ENCODE data around the gene RNF148.

RNF148 gene

GRCh38 chr7:122724366-122724765 lies 21.6 kb upstream of the RNF148 start:
- H3K9ac ChIP-seq, result no peak overlapping the region
- TF ChIP-seq Cebpa-rat (IDR thresholded peaks at IDR 0.05), result no peak
- H4K20me1 ChIP-seq, result no peaks in the 10 kb centered on the region
- no peak overlapping the region for H3K4me2 ChIP-seq
- no peaks in the 10 kb centered on the region for H3K9me3 ChIP-seq (replicated peaks in 1 of 11)
- H3K27ac ChIP-seq, result no peak overlapping the region
- H3K27me3 ChIP-seq, result no peaks in the 10 kb centered on the region
- H3K4me3 ChIP-seq, result no peak overlapping the region
- H3K4me1 ChIP-seq, result no peaks in the 10 kb centered on the region
- no peaks in the 10 kb centered on the region for H3K36me3 ChIP-seq

DNA sequence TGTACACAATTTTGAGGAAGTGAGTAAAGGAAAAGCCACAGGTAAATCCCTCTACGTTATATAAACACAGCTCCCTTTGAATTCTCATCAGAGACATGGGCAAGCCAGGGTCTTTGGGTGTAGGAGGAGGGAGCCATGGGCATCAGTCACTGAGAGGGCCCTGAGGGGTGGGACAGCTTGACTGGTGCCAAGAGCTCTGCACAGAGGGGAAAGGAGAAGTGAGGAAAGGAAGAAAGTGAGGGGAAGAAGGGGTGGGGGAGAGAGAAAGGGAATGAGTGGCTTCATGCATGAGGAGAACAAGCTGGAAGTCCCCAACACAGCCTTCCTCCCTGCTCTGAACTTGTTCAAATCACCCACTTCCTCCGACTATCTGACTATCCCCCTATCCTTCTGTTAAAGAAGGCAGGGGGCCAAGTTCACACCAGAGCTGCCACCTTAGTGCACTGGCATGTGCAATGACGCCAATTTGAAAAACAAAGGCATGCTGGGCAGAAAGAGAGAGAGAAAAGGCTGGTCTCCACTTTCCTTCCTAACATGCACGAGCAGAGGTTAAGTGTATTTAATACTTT lies 16.4 kb upstream of the RNF148 start:
- Histone ChIP-seq H3K4me2 (no peak overlapping the region), H3K27me3 (no peaks in the 10 kb centered on the region)

DNA sequence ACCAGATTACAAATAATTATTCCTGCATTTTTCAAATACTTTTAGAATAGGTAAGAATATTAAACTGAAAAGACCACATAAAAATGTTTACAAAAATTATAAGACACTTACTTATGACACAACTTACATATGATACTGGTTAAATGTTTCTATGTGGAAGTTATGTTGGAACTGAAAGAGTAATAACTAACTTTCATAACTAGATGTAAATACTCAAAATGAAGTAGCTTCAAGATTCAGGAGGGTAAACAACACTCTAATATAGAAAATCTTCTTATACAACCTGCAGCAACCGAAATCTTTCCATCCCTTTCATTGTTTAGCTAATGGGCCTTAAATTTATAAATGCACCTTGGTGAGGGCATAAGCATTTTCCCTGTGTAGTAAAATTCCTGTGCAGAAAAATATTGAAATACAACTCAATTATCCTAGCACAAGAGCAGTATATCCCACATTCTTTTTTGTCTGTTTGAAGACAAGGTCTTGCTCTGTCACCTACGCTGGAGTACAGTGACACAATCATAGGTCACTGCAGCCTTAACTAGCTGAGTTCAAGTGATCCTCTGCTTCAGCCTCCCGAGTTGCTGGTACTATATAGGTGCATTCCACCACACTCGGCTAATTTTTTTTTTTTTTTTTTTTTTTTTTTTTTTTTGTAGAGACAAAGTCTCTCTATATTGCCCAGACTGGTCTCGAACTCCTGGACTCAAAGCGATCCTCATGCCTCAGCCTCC lies 14.8 kb upstream of the RNF148 start:
- no peak overlapping the region for H3K4me2 ChIP-seq
- H3K36me3 ChIP-seq, result no peaks in the 10 kb centered on the region
- no peaks in the 10 kb centered on the region for H4K20me1 ChIP-seq
- H3K27me3 ChIP-seq, result no peaks in the 10 kb centered on the region
- no peak for TF ChIP-seq Cebpa-rat (IDR thresholded peaks at IDR 0.05)
- H3K9me3 ChIP-seq (replicated peaks in 1 of 11), result no peaks in the 10 kb centered on the region
- H3K9ac ChIP-seq, result no peak overlapping the region
- no peaks in the 10 kb centered on the region for H3K4me1 ChIP-seq
- H3K4me3 ChIP-seq, result no peak overlapping the region
- H3K27ac ChIP-seq, result no peak overlapping the region

More for the DNA sequence above, 16.4 kb upstream of the RNF148 start:
- Histone ChIP-seq H3K9me3 (replicated peaks in 1 of 11) (no peaks in the 10 kb centered on the region), H3K4me3 (no peak overlapping the region), H4K20me1 (no peaks in the 10 kb centered on the region), H3K4me1 (no peaks in the 10 kb centered on the region), H3K36me3 (no peaks in the 10 kb centered on the region), H3K9ac (no peak overlapping the region), H3K27ac (no peak overlapping the region)
- TF ChIP-seq Cebpa-rat (IDR thresholded peaks at IDR 0.05), result no peak

DNA sequence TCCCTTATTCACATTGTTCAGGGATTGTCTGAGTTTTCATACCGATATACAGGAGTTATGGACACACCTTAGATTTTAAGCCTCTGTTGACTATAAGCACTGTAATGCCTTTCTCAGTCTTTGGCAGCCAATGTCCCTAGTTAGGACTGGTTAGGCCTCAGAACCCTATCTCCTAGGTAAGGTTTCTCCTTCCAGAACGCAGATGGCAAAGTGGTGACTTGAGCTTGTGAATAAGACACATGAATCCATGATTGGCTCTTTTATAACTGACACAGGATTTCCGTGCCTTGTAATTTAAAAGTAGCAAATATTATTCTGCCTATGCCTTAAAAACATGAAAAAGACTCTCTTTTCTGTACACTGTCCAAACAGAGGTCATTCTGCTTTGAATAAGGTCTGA lies 12.5 kb upstream of the RNF148 start:
- Histone ChIP-seq H4K20me1 (no peaks in the 10 kb centered on the region), H3K9ac (no peak overlapping the region), H3K9me3 (replicated peaks in 1 of 11) (no peaks in the 10 kb centered on the region), H3K4me2 (no peak overlapping the region), H3K36me3 (no peaks in the 10 kb centered on the region), H3K4me3 (no peak overlapping the region), H3K27ac (no peak overlapping the region), H3K4me1 (no peaks in the 10 kb centered on the region), H3K27me3 (no peaks in the 10 kb centered on the region)
- TF ChIP-seq Cebpa-rat (IDR thresholded peaks at IDR 0.05), result no peak

DNA sequence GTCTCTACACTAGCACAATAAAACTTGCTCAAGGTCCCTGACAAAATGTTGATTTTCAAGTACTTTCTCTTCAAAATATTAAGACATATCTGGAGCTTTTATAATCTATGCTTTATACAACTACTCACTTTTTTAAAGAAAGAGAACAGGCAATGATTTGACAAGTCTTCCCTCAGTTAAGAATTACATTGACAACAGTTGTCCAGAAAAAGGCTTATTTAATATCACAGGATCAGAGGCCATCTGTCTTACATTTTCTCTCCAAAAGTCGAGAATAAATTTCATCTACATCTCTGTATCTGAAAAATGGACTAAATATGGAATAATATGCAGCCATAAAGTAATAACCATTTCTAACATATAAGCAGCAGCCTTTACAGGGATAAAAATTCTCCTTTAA lies 8.2 kb upstream of the RNF148 start:
- Histone ChIP-seq H3K4me2 (no peak overlapping the region), H3K4me3 (no peak overlapping the region), H3K9ac (no peak overlapping the region), H4K20me1 (no peaks in the 10 kb centered on the region), H3K36me3 (no peaks in the 10 kb centered on the region), H3K9me3 (replicated peaks in 1 of 11) (no peaks in the 10 kb centered on the region), H3K4me1 (no peaks in the 10 kb centered on the region), H3K27me3 (no peaks in the 10 kb centered on the region), H3K27ac (no peak overlapping the region)
- TF ChIP-seq Cebpa-rat (IDR thresholded peaks at IDR 0.05), result no peak

GRCh38 chr7:122709930-122710646 lies 7.4 kb upstream of the RNF148 start:
- no peak overlapping the region for H3K27ac ChIP-seq
- TF ChIP-seq Cebpa-rat (IDR thresholded peaks at IDR 0.05), result no peak
- H3K4me1 ChIP-seq, result no peaks in the 10 kb centered on the region
- H3K27me3 ChIP-seq, result no peaks in the 10 kb centered on the region
- H3K9me3 ChIP-seq (replicated peaks in 1 of 11), result no peaks in the 10 kb centered on the region
- H3K9ac ChIP-seq, result no peak overlapping the region
- H3K36me3 ChIP-seq, result no peaks in the 10 kb centered on the region
- H3K4me2 ChIP-seq, result no peak overlapping the region
- H4K20me1 ChIP-seq, result no peaks in the 10 kb centered on the region
- no peak overlapping the region for H3K4me3 ChIP-seq

GRCh38 chr7:122706836-122707235 lies 4.1 kb upstream of the RNF148 start:
- Histone ChIP-seq H3K4me3 (no peak overlapping the region), H3K36me3 (no peaks in the 10 kb centered on the region), H3K4me2 (no peak overlapping the region), H3K27ac (no peak overlapping the region), H3K9me3 (replicated peaks in 1 of 11) (no peaks in the 10 kb centered on the region), H3K9ac (no peak overlapping the region), H4K20me1 (no peaks in the 10 kb centered on the region), H3K4me1 (no peaks in the 10 kb centered on the region), H3K27me3 (no peaks in the 10 kb centered on the region)
- TF ChIP-seq Cebpa-rat (IDR thresholded peaks at IDR 0.05), result no peak

DNA sequence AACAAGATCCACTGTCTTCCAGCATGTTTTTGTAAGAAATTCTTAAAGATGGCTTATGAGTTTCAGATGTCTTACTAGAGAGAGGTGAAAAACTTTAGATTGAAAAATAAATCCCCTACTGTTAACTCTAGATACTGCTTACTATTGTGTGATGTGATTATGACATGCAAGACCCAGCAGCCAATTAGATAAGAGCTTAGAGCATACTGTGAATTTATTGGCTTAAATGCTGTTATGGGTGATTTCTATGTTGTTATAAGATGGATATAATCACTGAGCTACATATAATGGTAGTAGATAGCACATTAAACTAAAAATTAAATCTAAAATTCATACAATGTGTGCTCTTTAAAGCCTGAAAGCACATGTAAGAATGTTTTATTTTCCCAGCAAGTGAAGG lies 3.7 kb downstream of the RNF148 start, which contains the start of gene RNF133:
RNF133 (minus strand) TSS at position 101 of the 400 bp plus-strand sequence. CDS start 199 bp downstream, outside the sequence.
- Histone ChIP-seq H3K9ac (no peak within 1 kb of the TSS), H3K27ac (no peak within 1 kb of the TSS), H3K4me3 (no peak within 1 kb of the TSS), H4K20me1 (no peaks in the 10 kb centered on the region), H3K36me3 (no peaks in the 10 kb centered on the region), H3K27me3 (no peaks in the 10 kb centered on the region), H3K4me1 (no peaks in the 10 kb centered on the region), H3K9me3 (replicated peaks in 1 of 11) (no peaks in the 10 kb centered on the region), H3K4me2 (no peak within 1 kb of the TSS)
- TF ChIP-seq Cebpa-rat (IDR thresholded peaks at IDR 0.05), result no peak

DNA sequence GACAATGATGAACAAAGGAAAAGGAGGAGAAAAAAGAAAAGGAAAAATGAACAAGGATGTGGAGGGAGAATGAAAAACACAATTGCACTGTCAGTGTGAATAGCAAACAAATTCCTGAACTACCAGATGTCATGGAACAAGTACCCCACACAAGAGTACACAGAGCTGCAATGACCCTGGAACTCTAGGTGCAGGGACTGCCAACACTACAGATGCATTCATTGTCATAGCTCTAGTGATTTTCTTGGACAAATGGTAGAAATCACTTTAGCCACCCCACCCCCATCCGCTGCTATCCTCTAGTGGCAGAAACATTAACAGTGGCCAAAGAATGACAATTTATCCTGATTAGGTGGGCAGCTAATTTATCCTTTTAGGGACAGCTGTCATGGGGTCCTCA lies 6.9 kb downstream of the RNF148 start:
- no peaks in the 10 kb centered on the region for H3K36me3 ChIP-seq
- no peaks in the 10 kb centered on the region for H4K20me1 ChIP-seq
- no peak for TF ChIP-seq Cebpa-rat (IDR thresholded peaks at IDR 0.05)
- no peak overlapping the region for H3K27ac ChIP-seq
- H3K4me3 ChIP-seq, result no peak overlapping the region
- no peaks in the 10 kb centered on the region for H3K27me3 ChIP-seq
- no peak overlapping the region for H3K4me2 ChIP-seq
- H3K4me1 ChIP-seq, result no peaks in the 10 kb centered on the region
- H3K9me3 ChIP-seq (replicated peaks in 1 of 11), result peaks cover 3 to 18% (median 12%) of the 10 kb centered on the region in 11 experiments; a peak in 15 of 22 replicates
- no peak overlapping the region for H3K9ac ChIP-seq

Data from BLaER1 treated with 17β-estradiol and CSF1 and Interleukin-3, amounts not matched to agents 10 nM and 100 nM (cell line).